K562 (cell line): ENCODE results near the gene COX5A. TPM values are rescaled to one million over a fixed set of nuclear protein-coding genes. Genes with fewer than 3 reads are reported as not detected.

Source experiments
- FOXP1 ChIP-seq: sonication (generic); formaldehyde crosslinking; IDR thresholded peaks from 2 replicates; pipeline ENCODE4 v1.8.0; 2022; ENCODE audit warnings: mild to moderate bottlenecking, missing genetic modification reagents
- ILK ChIP-seq: fragments of 450-650 bp; IDR thresholded peaks from 2 replicates; pipeline ENCODE4 v1.6.1; 2016; ENCODE audit warnings: missing genetic modification characterization, low read depth, mild to moderate bottlenecking, missing compliant biosample characterization, moderate library complexity, borderline replicate concordance
- MAX ChIP-seq: sonication (generic); formaldehyde crosslinking; IDR thresholded peaks from 2 replicates; pipeline ENCODE4 v1.9.0; 2022; ENCODE audit warnings: mild to moderate bottlenecking, missing genetic modification reagents
- MBD1 ChIP-seq: fragments of 250-450 bp; sonication (Bioruptor Pico); IDR thresholded peaks from 2 replicates; pipeline ENCODE4 v1.8.0; 2022; ENCODE audit warnings: inconsistent platforms
- MYC ChIP-seq, 2 experiments: fragments of 250-450 bp in 1 of 2; sonication (Bioruptor Pico) in 1 of 2; IDR thresholded peaks; 2 replicates each; pipeline versions ENCODE4 v1.5.1 to v1.6.1; 2012 to 2021; ENCODE audit warnings: low read depth in 2 of 2, borderline replicate concordance in 1 of 2, improper control_type of control experiment in 1 of 2, low read length in 1 of 2, mild to moderate bottlenecking in 1 of 2, moderate library complexity in 1 of 2
- NBN ChIP-seq: fragments of 450-650 bp; IDR thresholded peaks from 2 replicates; pipeline ENCODE4 v1.6.1; 2016; ENCODE audit warnings: low read depth, mild to moderate bottlenecking
- NRF1 ChIP-seq, 2 experiments: fragments of 450-650 bp; IDR thresholded peaks in 1 of 2; conservative IDR thresholded peaks in 1 of 2; 2 replicates each; pipeline ENCODE4 v1.6.1; 2014; ENCODE audit warnings: mild to moderate bottlenecking in 2 of 2
- PHTF2 ChIP-seq: fragments of 250-450 bp; sonication (Bioruptor Pico); IDR thresholded peaks from 2 replicates; pipeline ENCODE4 v1.5.0; 2021; ENCODE audit warnings: mild to moderate bottlenecking
- PTRF ChIP-seq: fragments of 450-650 bp; IDR thresholded peaks from 2 replicates; pipeline ENCODE4 v1.6.1; 2016; ENCODE audit warnings: mild to moderate bottlenecking, missing genetic modification characterization, missing compliant biosample characterization
- RB1 ChIP-seq: fragments of 450-650 bp; IDR thresholded peaks from 2 replicates; pipeline ENCODE4 v1.6.1; 2017; ENCODE audit warnings: low read depth, mild to moderate bottlenecking
- RFX1 ChIP-seq: fragments of 450-650 bp; IDR thresholded peaks from 2 replicates; pipeline ENCODE4 v1.6.1; 2016; ENCODE audit warnings: mild to moderate bottlenecking, moderate library complexity
- ZC3H4 ChIP-seq: sonication (generic); formaldehyde crosslinking; IDR thresholded peaks from 2 replicates; pipeline ENCODE4 v1.9.0; 2021; ENCODE audit warnings: missing genetic modification reagents, borderline replicate concordance
- ZNF184 ChIP-seq: sonication (generic); formaldehyde crosslinking; IDR thresholded peaks from 2 replicates; pipeline ENCODE4 v1.5.0; 2020; ENCODE audit warnings: missing genetic modification reagents
- ZNF592 ChIP-seq: fragments of 450-650 bp; IDR thresholded peaks from 2 replicates; pipeline ENCODE4 v1.6.1; 2017; ENCODE audit warnings: antibody characterized with exemption, mild to moderate bottlenecking
- ZNF699 ChIP-seq: fragments of 250-450 bp; sonication (Bioruptor Pico); IDR thresholded peaks from 2 replicates; pipeline ENCODE4 v1.8.0; 2021; ENCODE audit warnings: mild to moderate bottlenecking, moderate library complexity; ENCODE audit not compliant: insufficient replicate concordance
- polyA plus RNA-seq, 8 experiments: library from polyadenylated mRNA; depleted of rRNA in 4 of 8; stranded (reverse) in 5 of 8; unstranded in 3 of 8; fragments of >200 nt; fragmentation: Nextera tagmentation in 2 of 8; fragmentation: Illumina TruSeq in 1 of 8; extraction: Ambion mirVana in 2 of 8; extraction: Trizol in 1 of 8; gene quantifications; 2 replicates each; pipeline versions ENCODE4 v1.2.1 to v1.2.3, GENCODE V29; 2011 to 2014; ENCODE audit warnings: inconsistent platforms in 1 of 8, missing spikeins in 1 of 8
- total RNA-seq, 7 experiments: library from RNA; depleted of rRNA in 6 of 7; stranded (reverse); fragments of >200 nt in 6 of 7; fragmentation: Illumina TruSeq in 2 of 7; extraction: Trizol in 2 of 7; gene quantifications; 2 replicates each; pipeline versions ENCODE4 v1.2.1 to v1.2.3, GENCODE V29; 2011 to 2021; ENCODE audit warnings: low replicate concordance in 1 of 7
- TF ChIP-seq, protein P1 (sequence below): fragments of 250-450 bp; sonication (Bioruptor Pico); IDR thresholded peaks from 2 replicates; pipeline ENCODE4 v1.9.0; 2021; ENCODE audit warnings: mild to moderate bottlenecking, inconsistent platforms

COX5A gene
- total and polyA plus RNA-seq, 9 of the 15 experiments (the other 6 are each of a cell fraction or from before 2014, with no cell fraction given) = 86.8 to 553 (median 371) TPM

DNA sequence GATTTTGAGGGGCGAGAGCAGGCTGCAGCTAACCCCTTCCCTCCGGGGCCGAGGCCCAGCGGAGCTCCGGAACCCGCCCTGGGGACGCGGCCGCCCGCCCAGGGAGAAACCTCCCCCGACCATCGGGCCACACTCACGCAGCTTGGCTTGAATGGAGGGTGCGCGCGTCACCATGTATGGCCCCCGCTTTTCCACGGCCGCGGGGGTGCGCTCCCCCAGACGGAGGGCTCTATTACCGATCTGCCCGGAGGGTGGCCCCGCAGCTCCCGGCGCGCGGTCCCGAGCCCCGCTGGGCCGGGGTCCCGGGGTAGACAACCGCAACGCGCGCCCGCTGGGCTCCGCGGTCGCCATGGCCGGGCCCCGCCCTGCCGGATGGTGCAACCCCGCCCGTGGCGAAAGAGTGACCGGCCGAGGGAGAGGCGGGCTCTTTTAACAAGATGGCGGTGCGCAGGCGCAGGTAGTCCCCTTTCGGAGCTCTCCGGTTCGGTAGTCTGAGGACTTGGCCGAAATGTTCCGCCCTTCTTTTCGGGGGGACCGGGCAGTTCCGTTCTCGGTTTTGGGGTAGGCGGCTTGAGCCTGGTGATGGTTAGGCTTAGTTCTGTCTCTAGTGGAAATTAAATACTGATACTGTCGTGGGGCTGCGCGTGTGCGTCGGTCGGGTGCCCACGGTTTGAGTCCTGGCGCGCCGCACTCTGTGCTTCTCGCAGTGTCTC, 31.3 kb downstream of the COX5A start, which contains the start of gene FAM219B (continued):
- TF ChIP-seq FOXP1 = peak; percentile 77
- TF ChIP-seq MBD1 = no peak
- no peak for TF ChIP-seq ZNF699 (CRISPR knock-in tag)
- no peak for TF ChIP-seq ZNF184 (CRISPR knock-in tag)
- TF ChIP-seq RB1 = peak; percentile 84
- TF ChIP-seq, protein P1, sequence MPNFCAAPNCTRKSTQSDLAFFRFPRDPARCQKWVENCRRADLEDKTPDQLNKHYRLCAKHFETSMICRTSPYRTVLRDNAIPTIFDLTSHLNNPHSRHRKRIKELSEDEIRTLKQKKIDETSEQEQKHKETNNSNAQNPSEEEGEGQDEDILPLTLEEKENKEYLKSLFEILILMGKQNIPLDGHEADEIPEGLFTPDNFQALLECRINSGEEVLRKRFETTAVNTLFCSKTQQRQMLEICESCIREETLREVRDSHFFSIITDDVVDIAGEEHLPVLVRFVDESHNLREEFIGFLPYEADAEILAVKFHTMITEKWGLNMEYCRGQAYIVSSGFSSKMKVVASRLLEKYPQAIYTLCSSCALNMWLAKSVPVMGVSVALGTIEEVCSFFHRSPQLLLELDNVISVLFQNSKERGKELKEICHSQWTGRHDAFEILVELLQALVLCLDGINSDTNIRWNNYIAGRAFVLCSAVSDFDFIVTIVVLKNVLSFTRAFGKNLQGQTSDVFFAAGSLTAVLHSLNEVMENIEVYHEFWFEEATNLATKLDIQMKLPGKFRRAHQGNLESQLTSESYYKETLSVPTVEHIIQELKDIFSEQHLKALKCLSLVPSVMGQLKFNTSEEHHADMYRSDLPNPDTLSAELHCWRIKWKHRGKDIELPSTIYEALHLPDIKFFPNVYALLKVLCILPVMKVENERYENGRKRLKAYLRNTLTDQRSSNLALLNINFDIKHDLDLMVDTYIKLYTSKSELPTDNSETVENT (CRISPR knock-in tag) = peak; percentile 50; the same call in 1 of the 2 replicates
- TF ChIP-seq PHTF2 (CRISPR knock-in tag) = no peak
- peak; percentile 29; the same call in 1 of the 2 replicates for TF ChIP-seq MAX (CRISPR knock-in tag)
- TF ChIP-seq ILK = no peak
- TF ChIP-seq NBN = no peak
- TF ChIP-seq PTRF (tag) = no peak
- TF ChIP-seq ZC3H4 = no peak
- TF ChIP-seq RFX1 = no peak
- TF ChIP-seq NRF1 (conservative IDR thresholded peaks at IDR 0.05 in 1 of 2, IDR thresholded peaks at IDR 0.05 in 1 of 2) = peak; percentile 98
- peak; percentile 71; the same call in 1 of the 2 replicates for TF ChIP-seq MYC (IDR thresholded peaks at IDR 0.05; ENCODE audit: low read depth, low read length)
- no peak for TF ChIP-seq MYC (CRISPR knock-in tag; IDR thresholded peaks at IDR 0.05; ENCODE audit: borderline replicate concordance, low read depth)
- TF ChIP-seq ZNF592 = peak; percentile 38; the same call in 1 of the 2 replicates
